NCI-H187 (cell line): ENCODE data around the gene CCDC24.

Experiments
- DNase-seq, 2 experiments: peaks; one replicate each; lab custom pipeline; 2025; lab: John Stamatoyannopoulos, UW

Gene CCDC24

DNA sequence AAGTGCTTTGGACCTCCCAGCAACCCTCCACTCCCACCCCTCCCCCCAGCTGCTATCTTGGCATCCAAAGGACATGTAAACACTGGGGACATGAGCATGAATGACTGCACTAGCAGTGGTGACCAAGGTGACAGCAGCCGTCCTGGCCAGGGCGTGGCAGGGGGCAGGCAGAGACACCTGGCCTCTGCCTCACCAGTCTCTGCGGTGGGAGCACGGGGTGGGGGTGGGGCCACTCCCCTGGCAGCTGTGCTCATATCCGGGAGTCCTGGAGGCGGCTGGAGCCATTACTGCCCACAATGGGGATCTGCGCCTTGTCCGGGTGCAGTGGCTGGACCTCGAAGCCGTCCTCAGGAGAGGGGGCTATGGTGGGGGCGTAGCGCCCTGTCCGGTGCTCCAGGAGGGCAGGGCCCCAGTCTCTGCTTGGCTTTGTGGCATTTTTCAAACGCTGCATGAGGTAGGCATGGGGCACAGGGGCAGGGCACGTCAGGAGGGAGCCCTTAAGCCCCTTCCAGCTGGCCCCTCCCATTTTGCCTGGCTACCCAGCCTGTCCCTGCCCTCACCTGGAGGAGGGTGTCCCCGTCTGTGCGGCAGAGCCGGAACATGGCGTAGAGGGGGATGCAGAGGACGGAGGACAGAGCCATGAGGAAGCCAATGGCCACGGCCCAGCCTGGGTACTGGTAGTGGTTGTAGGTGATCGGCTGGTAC lies 6.0 kb downstream of the CCDC24 start:
- DNase-seq, result no peak

DNA sequence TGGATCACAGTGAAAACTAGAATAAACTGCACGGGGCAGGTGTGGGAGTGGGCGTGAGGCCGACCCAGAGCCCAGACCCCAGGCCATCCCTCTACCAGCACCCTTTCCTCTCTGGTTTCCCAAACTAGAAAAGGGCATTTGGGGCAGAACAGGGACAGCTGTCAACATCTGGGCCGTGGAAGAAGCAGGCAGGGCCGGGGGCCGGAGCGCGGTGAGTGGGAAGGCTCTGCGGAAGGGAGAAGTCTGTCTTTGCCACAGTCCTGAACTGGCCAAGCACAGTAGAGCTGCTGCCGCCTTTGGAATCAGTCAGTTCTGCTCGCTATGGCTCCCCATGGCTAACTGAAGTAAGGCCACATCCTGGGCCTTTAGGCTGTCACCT lies 6.6 kb downstream of the CCDC24 start:
- no peak for DNase-seq

DNA sequence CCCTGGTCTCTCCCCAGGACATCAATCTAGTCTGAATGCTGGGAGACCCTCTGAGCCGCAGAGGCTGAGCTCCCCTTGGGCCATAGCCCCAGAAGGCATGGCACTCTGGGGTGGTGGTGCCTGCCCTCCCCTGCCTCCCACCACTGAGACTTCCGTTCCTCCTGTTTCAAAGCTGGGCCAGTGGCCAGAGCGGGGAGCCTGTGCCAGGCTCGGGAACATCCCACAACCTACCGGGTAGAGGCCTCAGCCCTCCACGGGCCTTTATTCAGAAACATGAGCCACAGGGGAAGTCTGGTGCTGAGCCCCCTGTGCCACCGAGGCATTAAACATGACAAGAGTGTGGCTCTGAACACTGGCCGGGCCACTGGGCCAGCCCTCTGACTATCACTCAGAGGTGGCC lies 8.1 kb downstream of the CCDC24 start:
- no peak for DNase-seq

DNA sequence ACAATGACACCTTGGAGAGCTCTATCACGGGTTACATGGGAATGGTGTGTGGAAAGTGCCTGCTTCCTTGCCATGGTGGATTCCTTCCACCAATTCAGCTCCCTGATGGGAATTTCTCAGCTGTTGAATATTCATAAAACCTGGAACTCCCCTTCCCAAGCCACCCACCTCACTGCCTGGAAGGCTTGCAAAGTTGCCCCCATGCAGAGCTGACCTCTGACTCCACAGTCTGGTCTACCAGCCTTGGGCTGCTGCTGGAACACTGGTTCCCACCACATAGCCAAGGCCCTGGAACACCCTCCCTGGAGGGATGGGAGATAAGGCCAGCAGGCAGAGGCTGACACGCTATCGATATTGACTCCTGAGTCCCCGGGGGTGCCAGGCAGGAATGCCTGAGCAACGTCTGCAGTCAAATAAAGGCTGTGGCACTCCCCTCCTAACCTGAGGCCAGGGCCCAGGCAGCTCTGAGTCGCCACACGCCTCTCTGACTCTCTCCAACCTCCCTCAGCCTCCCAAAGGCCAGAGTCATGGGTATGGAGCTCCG lies 8.8 kb downstream of the CCDC24 start:
- no peak for DNase-seq

DNA sequence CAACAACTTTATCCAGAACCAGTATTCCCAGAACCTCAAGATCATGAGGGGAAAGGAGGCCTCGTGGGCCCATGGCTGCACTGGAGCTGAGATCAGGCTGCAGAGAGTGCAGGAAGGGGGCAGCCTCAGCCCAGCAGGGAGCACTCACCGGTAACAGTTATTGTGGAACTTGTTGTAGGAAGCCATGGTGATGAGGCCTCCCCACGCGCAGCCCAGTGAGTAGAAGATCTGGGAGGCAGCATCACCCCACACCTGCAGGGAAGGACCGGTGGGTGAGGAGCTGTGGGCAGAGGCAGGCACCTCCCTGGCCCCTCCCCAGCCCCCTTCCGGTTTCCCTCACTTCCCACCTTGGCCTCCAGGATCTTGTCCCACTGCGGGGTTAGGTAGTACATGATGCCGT lies 10.8 kb downstream of the CCDC24 start:
- DNase-seq, result no peak

DNA sequence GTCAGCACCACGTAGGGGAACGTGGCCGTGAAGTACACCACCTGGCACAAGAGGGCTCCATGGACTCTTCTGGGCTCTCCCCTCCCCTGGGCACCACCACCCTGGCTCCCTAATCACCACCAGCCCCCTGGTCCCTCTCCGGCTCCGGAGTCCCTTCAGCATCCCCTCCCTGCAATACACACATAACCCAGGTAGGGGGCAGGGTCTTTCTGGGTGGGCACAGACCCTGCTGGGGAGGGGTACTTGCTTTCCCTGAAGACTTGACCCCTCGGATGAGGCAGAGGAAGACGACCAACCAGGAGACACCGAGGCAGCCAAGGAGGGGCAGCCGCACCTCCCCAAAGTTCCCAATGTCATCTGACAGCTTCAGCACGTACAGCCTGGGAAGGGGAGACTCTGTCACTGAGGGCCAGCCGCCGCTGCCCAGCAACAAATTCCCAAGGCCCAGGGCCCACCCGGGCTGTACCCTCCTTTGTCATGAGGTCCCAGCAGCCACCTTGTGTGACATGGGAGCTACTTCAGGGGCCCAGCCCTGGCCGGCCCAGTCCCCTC lies 11.3 kb downstream of the CCDC24 start:
- no peak for DNase-seq

DNA sequence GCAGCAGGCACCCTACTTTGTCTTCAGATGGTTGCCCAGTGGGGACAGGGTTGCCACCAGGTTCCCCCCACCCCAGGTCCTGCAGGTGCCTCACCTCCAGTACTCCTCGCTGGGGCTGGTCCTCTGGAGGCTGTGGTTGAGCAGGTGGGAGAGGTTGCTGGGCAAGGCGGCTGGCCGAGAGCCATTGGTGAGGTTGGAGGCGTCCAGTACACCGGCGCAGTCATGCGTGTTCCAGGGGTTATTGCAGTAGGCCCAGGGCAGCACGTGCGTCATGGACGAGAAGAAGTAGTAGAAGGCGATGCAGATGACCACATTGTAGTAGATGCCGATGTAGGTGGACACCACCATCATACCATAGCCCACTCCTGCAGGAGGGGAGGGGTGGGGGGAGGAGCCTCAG lies 16.9 kb downstream of the CCDC24 start:
- no peak for DNase-seq

DNA sequence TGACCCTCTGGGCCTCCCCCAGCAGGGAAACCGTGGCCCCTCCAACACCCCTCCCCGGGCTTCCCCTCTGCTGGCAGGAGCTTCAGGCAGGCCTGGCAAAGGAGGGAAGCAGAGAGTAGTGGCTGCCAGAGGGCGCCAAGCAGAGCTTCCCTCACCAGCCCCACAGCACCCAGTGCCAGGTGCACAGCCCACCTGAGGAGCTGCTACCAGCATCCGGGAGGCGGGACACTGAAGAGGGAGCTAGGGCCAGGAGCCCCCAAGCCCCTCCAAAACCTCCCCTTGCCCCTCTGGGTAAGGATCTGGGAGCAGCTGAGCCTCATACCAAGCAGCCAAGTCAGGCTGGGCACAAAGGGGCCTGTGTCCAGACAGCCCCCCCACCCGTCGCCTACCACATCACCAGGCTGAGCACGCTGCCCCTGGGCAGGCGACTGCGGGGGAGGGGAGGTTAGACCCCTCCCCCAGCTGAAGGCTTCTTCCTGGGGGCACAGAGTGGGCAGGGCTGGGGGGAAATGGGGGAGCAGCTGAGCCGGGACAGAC lies 19.6 kb downstream of the CCDC24 start:
- DNase-seq, result no peak

DNA sequence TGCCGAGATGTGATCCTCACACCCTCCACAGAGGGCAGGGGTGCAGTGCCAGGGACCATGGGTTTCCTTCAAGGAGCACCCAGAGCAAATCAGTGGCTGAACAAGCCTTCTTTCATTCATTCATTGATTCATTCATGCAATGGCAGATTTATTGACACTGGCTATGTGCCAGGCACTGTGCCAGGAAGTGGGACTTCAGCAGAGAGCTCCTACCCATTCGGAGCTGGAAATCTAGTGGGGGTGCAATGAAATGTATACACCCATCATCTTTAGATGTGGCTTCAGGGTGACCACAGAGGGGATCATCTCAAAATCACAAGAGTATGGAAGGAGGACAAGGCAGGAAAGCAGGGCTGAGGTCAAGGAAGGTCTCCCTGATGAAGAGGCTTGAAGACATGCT lies 21.0 kb downstream of the CCDC24 start:
- DNase-seq, result no peak

DNA sequence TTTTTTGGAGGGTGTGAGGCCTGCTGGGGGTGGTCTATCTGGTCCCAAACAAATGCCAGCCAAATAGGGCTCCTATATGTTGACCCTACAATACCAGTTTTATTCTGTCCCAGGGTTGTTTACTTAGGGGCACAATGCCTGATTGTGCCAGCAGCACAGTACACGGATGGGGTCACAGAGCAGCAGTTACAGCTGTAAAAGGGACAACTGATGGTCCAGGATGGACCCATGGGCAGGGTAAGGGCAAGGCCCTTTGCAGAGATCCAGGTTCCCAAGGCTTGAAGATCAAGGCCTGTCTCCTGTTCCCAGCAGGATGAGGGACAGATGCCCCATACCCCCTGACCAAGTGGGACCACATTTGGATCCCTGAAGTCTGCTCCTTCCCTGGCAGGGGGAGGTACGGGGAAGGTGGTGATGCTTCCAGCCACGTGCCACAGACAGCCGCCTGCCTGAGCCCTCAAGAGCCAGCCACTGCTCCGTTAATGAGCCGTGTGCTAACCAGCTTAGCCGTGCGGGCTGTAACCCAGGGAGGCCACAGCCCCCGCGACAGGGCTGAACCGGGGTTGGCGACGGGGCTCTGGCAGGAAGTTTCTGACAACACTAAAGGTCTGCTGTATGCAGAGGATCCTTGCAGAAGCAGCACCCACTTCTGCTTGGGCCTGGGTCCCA lies 21.7 kb downstream of the CCDC24 start:
- no peak for DNase-seq

DNA sequence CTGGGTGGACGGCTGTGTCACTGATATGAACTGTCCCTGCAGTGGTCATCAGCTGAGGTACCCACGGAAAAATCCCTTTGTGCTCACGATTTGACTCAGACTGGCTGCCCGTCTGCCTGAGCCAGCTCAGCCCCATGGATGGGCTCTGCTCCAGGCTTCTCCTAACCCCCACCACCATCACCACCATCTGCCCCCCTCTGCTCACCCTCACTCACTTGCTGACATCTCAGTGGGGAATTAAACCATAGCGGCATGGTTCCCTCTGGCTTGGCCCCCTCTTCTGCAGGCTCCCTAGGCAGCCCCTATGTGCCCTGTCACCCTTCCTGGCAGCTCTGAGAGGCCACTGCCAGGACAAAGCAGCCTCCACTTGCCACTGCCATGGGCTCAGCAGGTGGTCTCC lies 22.6 kb downstream of the CCDC24 start:
- no peak for DNase-seq

DNA sequence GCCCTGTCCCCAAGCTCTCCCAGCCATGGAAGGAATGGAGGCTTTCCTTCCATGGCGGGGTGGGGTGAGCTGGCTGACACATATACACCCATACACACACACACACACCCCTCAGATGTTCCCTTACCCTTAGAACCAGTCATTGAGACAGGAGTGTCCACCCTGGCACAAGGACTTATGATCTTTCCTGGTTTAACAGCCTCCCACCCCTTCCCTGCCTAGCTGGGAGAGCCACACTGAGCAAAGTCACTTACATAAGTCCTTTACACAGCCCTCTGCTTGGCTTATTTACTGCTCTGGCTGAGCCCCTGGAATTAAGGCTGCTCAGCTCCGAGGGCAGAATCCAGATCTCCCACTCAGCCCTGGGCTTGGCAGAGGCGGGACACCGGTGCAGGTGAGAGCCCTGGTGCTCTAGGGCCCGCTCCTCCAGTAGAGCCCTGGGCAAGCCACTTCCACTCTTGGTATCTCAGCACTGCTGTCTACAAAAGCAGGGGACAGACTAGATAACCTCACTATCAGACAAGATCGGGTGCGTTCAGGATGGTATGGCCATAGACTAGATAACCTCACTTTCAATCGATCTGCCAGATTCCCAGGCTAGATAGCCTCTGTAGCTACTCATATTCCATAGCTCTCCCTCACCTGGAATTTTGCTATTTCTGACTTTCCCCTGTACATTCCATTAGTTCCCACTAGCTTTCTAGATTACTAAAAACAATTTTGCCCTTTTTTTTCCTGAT lies 23.1 kb downstream of the CCDC24 start:
- no peak for DNase-seq

DNA sequence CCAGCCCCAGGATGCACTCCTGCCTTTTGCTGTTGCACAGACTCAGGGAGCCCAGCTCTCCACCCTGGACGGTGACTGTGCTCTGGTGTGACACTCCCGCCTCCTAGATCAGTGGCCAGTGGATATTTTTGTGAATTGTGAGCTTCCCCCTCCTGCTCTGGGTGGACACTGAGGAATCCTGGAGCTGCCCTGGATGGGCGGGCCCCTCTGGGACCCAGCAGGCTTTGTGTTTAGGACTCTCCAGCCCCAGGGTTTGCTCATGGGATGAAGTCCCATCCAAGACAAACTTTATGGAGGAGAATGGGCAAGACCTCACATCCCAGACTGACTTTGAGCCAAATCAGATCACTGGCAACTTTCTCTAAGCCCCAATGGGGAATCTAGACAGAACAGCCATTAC lies 23.8 kb downstream of the CCDC24 start:
- no peak for DNase-seq

DNA sequence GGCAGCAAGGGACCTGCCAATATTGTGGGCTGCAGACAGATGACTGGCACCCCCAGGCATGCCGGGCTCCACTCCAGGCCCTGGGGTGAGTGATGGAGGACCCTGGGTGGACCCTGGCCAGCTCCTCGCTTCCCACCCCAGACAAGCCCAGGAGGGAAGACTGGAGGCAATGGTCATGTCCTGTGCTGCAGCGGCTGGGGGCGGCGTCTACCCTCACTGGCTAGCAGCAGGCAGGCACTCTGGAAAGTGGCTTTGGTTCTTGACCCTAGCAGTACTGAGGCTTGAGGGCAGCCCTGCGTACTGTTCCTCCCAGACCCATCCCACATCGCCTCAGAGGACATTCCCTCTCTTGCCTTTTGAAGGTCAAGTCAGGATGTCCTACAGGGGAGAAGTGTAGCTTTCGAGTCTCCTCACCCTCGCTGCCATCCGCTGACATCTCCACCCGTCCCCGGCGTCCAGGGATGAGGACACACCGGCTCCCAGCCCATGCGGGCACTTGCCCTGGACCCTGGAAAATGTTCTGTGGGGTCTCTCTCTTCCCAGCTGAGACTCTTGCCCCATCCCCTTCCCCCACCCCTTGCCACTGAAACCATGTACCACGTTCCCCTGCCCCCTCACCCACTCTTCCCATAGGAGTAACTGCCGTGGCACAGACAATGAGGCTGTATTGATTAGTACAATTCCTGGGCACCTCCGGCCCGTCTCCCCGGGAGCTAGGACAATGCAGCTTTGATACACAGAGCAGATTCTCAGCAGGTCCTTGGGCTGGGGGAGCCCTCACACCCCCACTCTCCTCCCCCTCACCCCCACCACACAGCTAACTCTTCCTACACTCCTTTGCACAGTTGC lies 24.9 kb downstream of the CCDC24 start:
- no peak for DNase-seq

DNA sequence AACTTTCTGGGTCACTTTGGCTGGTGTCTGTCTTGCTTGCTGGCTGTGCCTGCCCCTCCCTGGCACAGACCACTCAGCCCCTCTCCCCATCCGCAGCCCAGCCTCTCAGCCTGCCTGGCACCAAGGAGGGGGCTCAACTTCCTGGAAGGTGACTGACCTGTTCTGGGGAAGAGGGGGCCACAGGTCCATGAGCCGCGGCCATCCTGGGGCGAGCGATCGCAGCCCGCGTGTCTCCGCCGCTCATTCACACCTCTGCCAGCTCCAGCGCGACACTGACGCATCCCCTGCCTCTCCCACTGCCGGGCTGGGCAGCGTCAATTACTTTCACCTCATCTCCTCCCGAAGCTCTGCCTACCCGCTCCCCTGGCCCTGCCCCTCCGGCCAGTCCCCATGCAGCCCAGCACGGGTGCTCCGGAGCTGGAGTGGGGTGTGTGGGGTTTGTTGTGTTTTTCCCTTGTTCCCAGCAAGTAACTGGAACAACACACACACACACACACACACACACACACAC lies 25.5 kb downstream of the CCDC24 start:
- DNase-seq, result no peak

DNA sequence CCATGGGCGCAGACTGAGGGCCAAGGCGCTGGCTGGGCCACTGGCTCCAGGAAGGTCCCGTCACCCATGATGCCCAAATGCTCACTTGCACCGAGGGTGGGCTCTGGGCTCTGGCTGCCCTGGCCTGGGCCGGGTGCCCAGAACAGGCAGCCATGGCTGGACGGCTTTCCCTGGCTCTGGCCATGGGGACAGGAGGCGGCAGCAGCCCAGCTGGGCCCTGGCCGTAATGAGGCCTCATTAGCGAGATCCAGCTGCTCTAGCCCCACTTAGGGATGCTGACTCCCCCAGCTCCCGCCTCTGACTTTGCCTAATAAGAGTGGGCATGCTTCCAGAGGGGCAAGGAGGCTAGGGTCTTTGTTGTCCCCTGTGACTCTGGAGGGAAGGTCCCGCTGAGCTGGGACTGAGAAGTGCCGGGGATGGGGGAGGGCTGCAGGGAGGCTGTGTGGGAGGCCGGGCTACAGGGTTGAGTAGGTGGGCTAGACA lies 28.1 kb downstream of the CCDC24 start:
- no peak for DNase-seq

DNA sequence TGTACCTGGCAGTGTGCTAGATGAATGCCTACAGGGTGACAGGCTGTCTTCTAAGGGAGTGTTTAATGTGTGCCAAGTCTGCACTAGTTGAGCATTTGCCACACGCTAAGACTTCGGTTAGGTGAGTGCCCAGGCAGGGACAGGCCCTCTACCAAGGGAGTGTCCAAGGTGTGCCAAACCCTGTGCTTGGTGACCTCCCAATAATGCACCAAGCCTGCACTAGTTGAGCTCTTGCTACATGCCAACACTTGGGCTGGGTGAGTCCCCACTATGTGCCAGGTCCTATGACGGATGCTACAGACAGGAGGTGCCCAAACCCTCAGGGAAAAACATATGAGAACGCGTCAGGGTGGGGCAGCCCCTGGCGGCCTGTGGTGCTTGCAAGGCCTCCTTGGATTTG lies 29.1 kb downstream of the CCDC24 start:
- DNase-seq, result no peak

DNA sequence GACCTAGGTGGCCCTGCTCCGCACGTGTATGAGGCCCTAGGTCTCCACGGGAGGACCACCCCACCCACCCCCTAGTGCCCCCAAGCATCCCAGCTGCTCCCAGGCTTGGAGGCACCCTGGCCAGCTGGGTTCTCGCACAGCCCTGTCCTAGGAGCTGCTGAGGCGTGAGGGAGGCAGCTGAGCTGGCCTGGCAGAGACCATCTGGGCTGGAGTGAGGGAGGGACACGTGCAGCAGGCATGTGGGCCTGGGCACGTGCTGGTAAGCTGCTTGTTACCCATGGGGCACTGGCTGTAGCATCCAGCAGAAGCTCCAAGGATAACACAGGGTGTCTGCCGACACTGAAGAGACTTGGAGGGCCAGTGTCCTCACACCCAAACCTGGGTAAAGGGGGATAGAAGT lies 29.8 kb downstream of the CCDC24 start:
- DNase-seq, result no peak

DNA sequence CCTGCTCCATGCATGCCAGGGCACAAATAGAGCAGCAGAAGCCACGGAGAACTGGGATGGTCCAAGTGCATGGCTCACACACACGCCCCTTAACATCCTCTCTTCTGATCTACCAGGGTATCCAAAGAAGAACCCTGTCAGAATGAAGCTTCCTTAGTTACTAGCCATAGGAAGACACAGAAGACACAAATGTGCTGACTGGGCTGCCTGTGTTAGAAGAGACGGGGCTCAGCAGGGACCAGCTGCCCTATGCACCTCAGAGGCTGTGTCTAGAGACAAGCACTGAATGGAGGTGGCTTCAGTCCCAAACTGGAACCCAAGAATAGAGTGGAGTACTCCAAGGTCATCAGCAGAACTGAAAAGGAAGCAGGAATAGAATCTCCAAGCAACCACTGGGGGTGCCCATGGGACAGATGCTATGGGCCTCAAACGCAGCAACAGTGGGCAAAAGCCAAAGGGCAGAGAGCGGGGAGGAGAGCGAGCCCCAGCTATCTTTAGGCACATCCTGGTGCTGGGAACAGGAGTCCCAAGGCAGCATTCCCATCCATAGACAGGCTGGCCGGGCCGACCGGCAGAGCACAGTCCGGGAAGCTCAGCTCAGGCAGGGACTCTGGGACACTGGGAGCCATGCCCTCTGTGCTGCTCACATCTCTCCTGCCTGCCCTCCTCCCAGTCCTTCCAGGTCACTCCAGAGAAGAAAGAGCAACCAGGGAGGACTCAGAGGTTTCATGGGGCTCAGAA lies 30.4 kb downstream of the CCDC24 start:
- DNase-seq, result no peak
